Neural progenitor cell (in vitro differentiated cells): ENCODE data around the gene PCDH18. TPM values are rescaled to one million over a fixed set of nuclear protein-coding genes. Genes with fewer than 3 reads are reported as not detected.
A peak's percentile ranks its signal among the peaks of the same experiment; 100 is the strongest.

ENCODE experiments used
- DNase-seq: peaks from one replicate; pipeline ENCODE4 v3.0.0-alpha.2; 2016; ENCODE audit warnings: low spot score
- H2AFZ ChIP-seq: fragments of 200-600 bp; sonication (generic); replicated peaks from 2 replicates; pipeline ENCODE4 v1.6.1; 2016; ENCODE audit warnings: antibody characterized with exemption
- H3F3A ChIP-seq: fragments of 200-600 bp; sonication (generic); 2 replicates; pipeline ENCODE4 v1.6.1; 2016; ENCODE audit warnings: antibody characterized with exemption, low read depth
- H3K27ac ChIP-seq: fragments of 200-600 bp; sonication (generic); 2 replicates; pipeline ENCODE4 v1.5.1; 2016; ENCODE audit warnings: mild to moderate bottlenecking
- H3K27me3 ChIP-seq: fragments of 200-600 bp; sonication (generic); 2 replicates; pipeline ENCODE4 v1.6.1; 2016; ENCODE audit warnings: mild to moderate bottlenecking, moderate library complexity
- H3K36me3 ChIP-seq: fragments of 200-600 bp; sonication (generic); 2 replicates; pipeline ENCODE4 v1.5.1; 2016
- H3K4me1 ChIP-seq: fragments of 200-600 bp; sonication (generic); 2 replicates; pipeline ENCODE4 v1.6.1; 2016; ENCODE audit warnings: mixed run types
- H3K4me2 ChIP-seq: fragments of 200-600 bp; sonication (generic); 2 replicates; pipeline ENCODE4 v1.6.1; 2016
- H3K4me3 ChIP-seq: fragments of 200-600 bp; sonication (generic); 2 replicates; pipeline ENCODE4 v1.5.1; 2016
- H3K79me2 ChIP-seq: fragments of 200-600 bp; sonication (generic); 2 replicates; pipeline ENCODE4 v1.6.1; 2016; ENCODE audit warnings: low read depth
- H3K9ac ChIP-seq: fragments of 200-600 bp; sonication (generic); 2 replicates; pipeline ENCODE4 v1.6.1; 2016
- H3K9me3 ChIP-seq: fragments of 200-600 bp; sonication (generic); 2 replicates; pipeline ENCODE4 v1.5.1; 2016; ENCODE audit warnings: low read depth
- H4K20me1 ChIP-seq: fragments of 200-600 bp; sonication (generic); 2 replicates; pipeline ENCODE4 v1.6.1; 2016; ENCODE audit warnings: low read depth
- H3K27ac Mint-ChIP-seq: 3 replicates; pipeline ENCODE4 v1.8.0; 2021; ENCODE audit warnings: mixed read lengths
- H3K27me3 Mint-ChIP-seq: 2 replicates; pipeline ENCODE4 v1.8.0; 2022; ENCODE audit warnings: low read depth, mild to moderate bottlenecking, inconsistent platforms, moderate library complexity, mixed read lengths; ENCODE audit not compliant: insufficient read depth
- H3K36me3 Mint-ChIP-seq: 3 replicates; pipeline ENCODE4 v1.8.0; 2021; ENCODE audit warnings: mixed read lengths
- H3K4me1 Mint-ChIP-seq: 3 replicates; pipeline ENCODE4 v1.8.0; 2021; ENCODE audit warnings: mixed read lengths
- H3K4me3 Mint-ChIP-seq: 3 replicates; pipeline ENCODE4 v1.8.0; 2021; ENCODE audit warnings: mild to moderate bottlenecking, moderate library complexity, mixed read lengths
- H3K9me3 Mint-ChIP-seq: 3 replicates; pipeline ENCODE4 v1.8.0; 2020; ENCODE audit warnings: mixed read lengths
- CTCF ChIP-seq: fragments of 200-600 bp; sonication (generic); IDR thresholded peaks from 2 replicates; pipeline ENCODE4 v1.5.1; 2017; ENCODE audit warnings: antibody characterized with exemption, mild to moderate bottlenecking
- EZH2 ChIP-seq: fragments of 200-600 bp; sonication (generic); IDR thresholded peaks from 2 replicates; pipeline ENCODE4 v1.6.1; 2017; ENCODE audit warnings: antibody characterized with exemption, mild to moderate bottlenecking, moderate library complexity
- EZH2phosphoT487 ChIP-seq: fragments of 200-600 bp; sonication (generic); IDR thresholded peaks from 2 replicates; pipeline ENCODE4 v1.6.1; 2017; ENCODE audit warnings: antibody characterized with exemption
- total RNA-seq: library from RNA; depleted of rRNA; stranded (reverse); fragments of >200 nt; gene quantifications from 2 replicates; pipeline ENCODE4 v1.2.3, GENCODE V29; 2015; ENCODE audit warnings: low replicate concordance

The PCDH18 gene
- total RNA-seq, 1 donor from 2014 or later: 220 TPM

- H3K4me3 Mint-ChIP-seq: no peak overlapping the region
Observed at GRCh38 chr4:137529432-137529831, 2.9 kb downstream of the PCDH18 start.

GRCh38 chr4:137528673-137529072 is 3.6 kb downstream of the PCDH18 start:
- no peak overlapping the region for H3K4me3 Mint-ChIP-seq
- no peak for TF ChIP-seq EZH2phosphoT487
- no peak for TF ChIP-seq CTCF
- no peak for TF ChIP-seq EZH2
- H3K4me1 ChIP-seq: peaks cover 46% of the 10 kb centered on the region

More at GRCh38 chr4:137529432-137529831, 2.9 kb downstream of the PCDH18 start:
- peak overlapping the region; percentile 98 for H3K4me3 ChIP-seq
- peaks cover 75% of the 10 kb centered on the region for H4K20me1 ChIP-seq
- no peaks in the 10 kb centered on the region for H3K27me3 Mint-ChIP-seq
- H3K9me3 Mint-ChIP-seq: no peaks in the 10 kb centered on the region
- no peak overlapping the region for H3K27ac ChIP-seq
- DNase-seq: peak; percentile 11
- H3K79me2 ChIP-seq: peaks cover 79% of the 10 kb centered on the region
- H3K27me3 ChIP-seq: no peaks in the 10 kb centered on the region
- H3K9ac ChIP-seq: peak overlapping the region; percentile 58
- H3K27ac Mint-ChIP-seq: no peak overlapping the region
- H3F3A ChIP-seq: peaks cover 38% of the 10 kb centered on the region
- TF ChIP-seq CTCF (no peak), EZH2phosphoT487 (no peak), EZH2 (no peak)
- H2AFZ ChIP-seq: no peak overlapping the region
- no peaks in the 10 kb centered on the region for H3K9me3 ChIP-seq
- H3K36me3 ChIP-seq: peaks cover 49% of the 10 kb centered on the region
- peaks cover 51% of the 10 kb centered on the region for H3K36me3 Mint-ChIP-seq
- peaks cover 49% of the 10 kb centered on the region for H3K4me1 Mint-ChIP-seq
- H3K4me2 ChIP-seq: peak overlapping the region; percentile 99
- H3K4me1 ChIP-seq: peaks cover 54% of the 10 kb centered on the region

GRCh38 chr4:137526681-137527080 is 5.6 kb downstream of the PCDH18 start:
- no peak overlapping the region for H3K4me3 Mint-ChIP-seq
- Histone ChIP-seq H3K4me3 (peak overlapping the region; percentile 98), H3K36me3 (peaks cover 66% of the 10 kb centered on the region), H3K4me1 (peaks cover 39% of the 10 kb centered on the region), H4K20me1 (peaks cover 100% of the 10 kb centered on the region), H3K9me3 (no peaks in the 10 kb centered on the region), H3F3A (peaks cover 32% of the 10 kb centered on the region), H3K79me2 (peaks cover 100% of the 10 kb centered on the region), H3K4me2 (peak overlapping the region; percentile 99), H2AFZ (no peak overlapping the region), H3K9ac (no peak overlapping the region), H3K27me3 (no peaks in the 10 kb centered on the region), H3K27ac (peak overlapping the region; percentile 30)
- peaks cover 64% of the 10 kb centered on the region for H3K36me3 Mint-ChIP-seq
- no peaks in the 10 kb centered on the region for H3K9me3 Mint-ChIP-seq
- no peak overlapping the region for H3K27ac Mint-ChIP-seq
- H3K4me1 Mint-ChIP-seq: peaks cover 41% of the 10 kb centered on the region
- no peaks in the 10 kb centered on the region for H3K27me3 Mint-ChIP-seq
- no peak for TF ChIP-seq EZH2phosphoT487
- no peak for TF ChIP-seq CTCF
- TF ChIP-seq EZH2: no peak
- DNase-seq: no peak

More at GRCh38 chr4:137528673-137529072, 3.6 kb downstream of the PCDH18 start:
- Histone ChIP-seq H3F3A (peaks cover 31% of the 10 kb centered on the region), H3K9me3 (no peaks in the 10 kb centered on the region), H2AFZ (no peak overlapping the region), H3K27me3 (no peaks in the 10 kb centered on the region), H3K36me3 (peaks cover 52% of the 10 kb centered on the region), H3K27ac (no peak overlapping the region), H3K4me3 (peak overlapping the region; percentile 98), H4K20me1 (peaks cover 82% of the 10 kb centered on the region), H3K79me2 (peaks cover 87% of the 10 kb centered on the region), H3K9ac (peak overlapping the region; percentile 58), H3K4me2 (peak overlapping the region; percentile 99)
- DNase-seq: no peak
- peaks cover 46% of the 10 kb centered on the region for H3K4me1 Mint-ChIP-seq
- no peaks in the 10 kb centered on the region for H3K27me3 Mint-ChIP-seq
- no peak overlapping the region for H3K27ac Mint-ChIP-seq
- no peaks in the 10 kb centered on the region for H3K9me3 Mint-ChIP-seq
- peaks cover 55% of the 10 kb centered on the region for H3K36me3 Mint-ChIP-seq
